ENCODE measurements around the gene CD300LF.

The CD300LF gene

GRCh38 chr17:74715144-74715543, 2.4 kb upstream of the CD300LF start:
- Histone ChIP-seq H3K79me2 (no peaks in the 10 kb centered on the region), H3K9me3 (ENCODE audit: control insufficient read depth, low read length) (no peaks in the 10 kb centered on the region), H3K27me3 (ENCODE audit: control insufficient read depth, insufficient read depth, low read length) (no peaks in the 10 kb centered on the region), H3K27ac (no peak overlapping the region), H3K4me1 (no peaks in the 10 kb centered on the region), H3K4me3 (ENCODE audit: low read depth, low read length) (no peak overlapping the region), H3K9ac (no peak overlapping the region), H3K4me2 (ENCODE audit: low read length) (no peak overlapping the region), H3K36me3 (ENCODE audit: control insufficient read depth, insufficient read depth, low read length) (no peaks in the 10 kb centered on the region), H2AFZ (no peak overlapping the region)
- TF ChIP-seq, protein P1, sequence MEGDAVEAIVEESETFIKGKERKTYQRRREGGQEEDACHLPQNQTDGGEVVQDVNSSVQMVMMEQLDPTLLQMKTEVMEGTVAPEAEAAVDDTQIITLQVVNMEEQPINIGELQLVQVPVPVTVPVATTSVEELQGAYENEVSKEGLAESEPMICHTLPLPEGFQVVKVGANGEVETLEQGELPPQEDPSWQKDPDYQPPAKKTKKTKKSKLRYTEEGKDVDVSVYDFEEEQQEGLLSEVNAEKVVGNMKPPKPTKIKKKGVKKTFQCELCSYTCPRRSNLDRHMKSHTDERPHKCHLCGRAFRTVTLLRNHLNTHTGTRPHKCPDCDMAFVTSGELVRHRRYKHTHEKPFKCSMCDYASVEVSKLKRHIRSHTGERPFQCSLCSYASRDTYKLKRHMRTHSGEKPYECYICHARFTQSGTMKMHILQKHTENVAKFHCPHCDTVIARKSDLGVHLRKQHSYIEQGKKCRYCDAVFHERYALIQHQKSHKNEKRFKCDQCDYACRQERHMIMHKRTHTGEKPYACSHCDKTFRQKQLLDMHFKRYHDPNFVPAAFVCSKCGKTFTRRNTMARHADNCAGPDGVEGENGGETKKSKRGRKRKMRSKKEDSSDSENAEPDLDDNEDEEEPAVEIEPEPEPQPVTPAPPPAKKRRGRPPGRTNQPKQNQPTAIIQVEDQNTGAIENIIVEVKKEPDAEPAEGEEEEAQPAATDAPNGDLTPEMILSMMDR (IDR thresholded peaks at IDR 0.05) = no peak

GRCh38 chr17:74713171-74713755, 540 bp upstream of the CD300LF start:
- Histone ChIP-seq H3K27me3 (ENCODE audit: control insufficient read depth, insufficient read depth, low read length) (no peaks in the 10 kb centered on the region), H3K9ac (no peak overlapping the region), H2AFZ (no peak overlapping the region), H3K4me1 (no peaks in the 10 kb centered on the region), H3K27ac (no peak overlapping the region), H3K4me2 (ENCODE audit: low read length) (no peak overlapping the region), H3K79me2 (no peaks in the 10 kb centered on the region), H3K36me3 (ENCODE audit: control insufficient read depth, insufficient read depth, low read length) (no peaks in the 10 kb centered on the region), H3K9me3 (ENCODE audit: control insufficient read depth, low read length) (no peaks in the 10 kb centered on the region), H3K4me3 (ENCODE audit: low read depth, low read length) (no peak overlapping the region)
- TF ChIP-seq, protein P1 (IDR thresholded peaks at IDR 0.05) = no peak

DNA sequence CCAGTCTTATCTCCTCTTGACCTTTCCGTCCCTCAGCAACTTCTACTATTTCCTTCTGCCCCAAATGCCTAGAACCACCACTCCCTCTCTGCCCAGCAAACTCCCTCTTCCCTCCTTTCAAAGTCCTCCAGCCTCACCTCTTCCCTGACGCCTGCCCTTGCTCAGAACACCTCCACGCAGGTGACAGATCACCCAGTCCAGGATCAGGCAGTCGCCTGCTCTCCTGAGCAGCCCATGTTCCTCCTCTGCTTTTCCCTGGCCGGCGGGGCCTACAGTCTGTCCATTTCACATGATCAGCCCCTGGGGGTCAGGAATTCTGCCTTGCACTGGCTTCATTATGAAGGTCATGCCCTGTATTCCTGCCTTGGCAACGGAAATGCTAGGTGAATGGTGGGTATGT, 422 bp downstream of the CD300LF start:
- H2AFZ ChIP-seq = no peak overlapping the region
- no peak overlapping the region for H3K4me3 ChIP-seq (ENCODE audit: low read depth, low read length)
- H3K36me3 ChIP-seq (ENCODE audit: control insufficient read depth, insufficient read depth, low read length) = no peaks in the 10 kb centered on the region
- H3K79me2 ChIP-seq = no peaks in the 10 kb centered on the region
- H3K27me3 ChIP-seq (ENCODE audit: control insufficient read depth, insufficient read depth, low read length) = no peaks in the 10 kb centered on the region
- no peak overlapping the region for H3K27ac ChIP-seq
- H3K4me1 ChIP-seq = no peaks in the 10 kb centered on the region
- H3K4me2 ChIP-seq (ENCODE audit: low read length) = no peak overlapping the region
- no peaks in the 10 kb centered on the region for H3K9me3 ChIP-seq (ENCODE audit: control insufficient read depth, low read length)
- TF ChIP-seq, protein P1 (IDR thresholded peaks at IDR 0.05) = no peak
- H3K9ac ChIP-seq = no peak overlapping the region

DNA sequence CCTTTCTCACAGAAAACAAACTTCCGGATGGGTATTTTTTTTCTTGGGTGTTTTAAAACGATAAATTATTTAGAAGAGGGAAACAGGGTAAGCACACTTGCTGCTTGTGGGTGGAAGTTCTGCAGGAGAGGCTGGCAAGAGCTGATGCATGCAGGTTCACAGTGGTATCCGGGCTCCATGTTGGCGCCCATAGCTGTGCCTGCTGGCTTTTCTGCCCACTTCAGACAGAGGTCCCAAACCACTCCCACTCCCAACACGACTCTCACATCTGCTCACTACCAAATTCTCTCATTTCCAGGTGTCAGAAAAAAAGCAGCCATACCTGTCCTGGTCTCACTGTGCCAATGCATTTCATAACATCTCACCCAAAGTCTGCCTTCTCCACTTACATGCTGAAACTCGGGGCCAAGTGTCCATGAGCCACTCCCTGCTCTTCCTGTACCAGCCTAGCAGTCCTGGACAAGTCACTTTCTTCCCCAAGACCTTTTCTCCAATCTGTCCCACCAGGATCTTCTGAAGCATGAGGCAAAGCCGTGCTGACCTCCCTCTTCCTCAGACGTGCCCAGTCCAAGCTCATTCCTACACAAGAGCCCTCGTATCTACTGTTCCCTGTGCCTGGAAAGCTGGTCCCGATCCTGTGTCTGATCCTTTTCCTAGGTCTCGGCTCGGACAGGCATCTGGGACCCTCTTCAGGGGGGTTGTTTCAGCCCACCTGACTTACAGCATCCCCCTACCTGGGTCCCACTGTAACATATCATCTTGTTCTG, 1.5 kb downstream of the CD300LF start:
- Histone ChIP-seq H3K27ac (no peak overlapping the region), H3K79me2 (no peaks in the 10 kb centered on the region), H2AFZ (no peak overlapping the region), H3K9me3 (ENCODE audit: control insufficient read depth, low read length) (no peaks in the 10 kb centered on the region), H3K4me3 (ENCODE audit: low read depth, low read length) (no peak overlapping the region), H3K4me1 (no peaks in the 10 kb centered on the region), H3K36me3 (ENCODE audit: control insufficient read depth, insufficient read depth, low read length) (no peaks in the 10 kb centered on the region), H3K27me3 (ENCODE audit: control insufficient read depth, insufficient read depth, low read length) (no peaks in the 10 kb centered on the region), H3K9ac (no peak overlapping the region), H3K4me2 (ENCODE audit: low read length) (no peak overlapping the region)
- TF ChIP-seq, protein P1 (IDR thresholded peaks at IDR 0.05) = no peak

DNA sequence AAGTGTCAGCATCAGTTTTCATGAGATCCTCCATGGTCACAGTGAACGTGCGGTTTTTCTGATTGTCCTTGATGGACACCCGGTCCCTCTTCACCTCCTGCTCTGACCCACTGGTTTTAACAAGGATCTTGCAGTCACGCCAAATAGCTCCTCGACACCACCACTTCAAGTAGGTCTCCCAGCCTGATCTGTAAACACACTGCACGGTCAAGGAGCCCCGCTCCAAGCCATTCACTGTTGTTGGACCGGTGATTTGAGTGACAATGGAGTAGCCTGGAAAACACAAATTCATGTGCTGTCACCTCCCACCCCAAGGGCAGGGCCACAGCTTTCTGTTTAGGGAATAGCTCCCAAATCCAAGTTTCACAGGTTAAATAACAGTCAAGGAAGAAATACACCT, 8.2 kb downstream of the CD300LF start:
- TF ChIP-seq, protein P1 (IDR thresholded peaks at IDR 0.05) = no peak
- Histone ChIP-seq H3K4me1 (no peaks in the 10 kb centered on the region), H3K36me3 (ENCODE audit: control insufficient read depth, insufficient read depth, low read length) (no peaks in the 10 kb centered on the region), H3K9ac (no peak overlapping the region), H3K9me3 (ENCODE audit: control insufficient read depth, low read length) (no peaks in the 10 kb centered on the region), H3K4me2 (ENCODE audit: low read length) (no peak overlapping the region), H3K27ac (no peak overlapping the region), H3K27me3 (ENCODE audit: control insufficient read depth, insufficient read depth, low read length) (no peaks in the 10 kb centered on the region), H3K4me3 (ENCODE audit: low read depth, low read length) (no peak overlapping the region), H3K79me2 (no peaks in the 10 kb centered on the region), H2AFZ (no peak overlapping the region)

All from parathyroid adenoma (tissue), 2 donors.